T-cell (primary cell): ENCODE results near the gene ABHD17A. TPM values are rescaled to one million over a fixed set of nuclear protein-coding genes. Genes with fewer than 3 reads are reported as not detected.

Experiments
- ATAC-seq, 4 experiments: fragments of 200-7000 bp in 3 of 4; fragments of 150-1000 bp in 1 of 4; cut with Tn5 transposase; replicated peaks in 1 of 4; 1 replicate in 3 of 4; 2 replicates in 1 of 4; pipeline ENCODE4 v1.10.0; 2021; ENCODE audit warnings: moderate library complexity in 3 of 4, mild to moderate bottlenecking in 2 of 4, moderate number of reproducible peaks in 1 of 4
- CTCF ChIA-PET, 2 donors: fragments of 300-600 bp; sonication (Branson Sonifier 250); formaldehyde crosslinking; loops; one replicate each; lab custom pipeline; 2022; ENCODE audit warnings: antibody characterized with exemption in 2 of 2; lab: Charles Lee
- POLR2A ChIA-PET, 2 donors: fragments of 300-600 bp; sonication (Branson Sonifier 250); formaldehyde crosslinking; loops; one replicate each; lab custom pipeline; 2022; ENCODE audit warnings: antibody characterized with exemption in 2 of 2; lab: Charles Lee
- DNase-seq, 35 experiments: peaks; one replicate each; pipeline versions ENCODE4 v3.0.0 to v3.0.0-alpha.2; 2013 to 2023
- H3K27ac ChIP-seq: one replicate; pipeline ENCODE4 v1.5.1; 2013; ENCODE audit warnings: low read length
- H3K27me3 ChIP-seq, 2 experiments: replicated peaks in 1 of 2; 1 replicate in 1 of 2; 2 replicates in 1 of 2; pipeline versions ENCODE4 v1.6.1 to v1.7.0; 2013; ENCODE audit warnings: low read length in 1 of 2, mixed read lengths in 1 of 2; ENCODE audit not compliant: control insufficient read depth in 2 of 2, insufficient read depth in 2 of 2; ENCODE audit errors: extremely low read depth in 1 of 2
- H3K36me3 ChIP-seq, 2 donors: 1 replicate in 1 of 2; 2 replicates in 1 of 2; pipeline versions ENCODE4 v1.6.1 to v1.7.0; 2013; ENCODE audit warnings: low read length in 1 of 2; ENCODE audit not compliant: control insufficient read depth in 2 of 2, insufficient read depth in 1 of 2; ENCODE audit errors: extremely low read depth in 1 of 2
- H3K4me1 ChIP-seq, 2 experiments: 1 replicate in 1 of 2; 2 replicates in 1 of 2; pipeline versions ENCODE4 v1.6.1 to v1.7.0; 2013; ENCODE audit warnings: low read length in 2 of 2, mixed read lengths in 1 of 2; ENCODE audit not compliant: insufficient read depth in 2 of 2, control insufficient read depth in 1 of 2; ENCODE audit errors: extremely low read depth in 1 of 2
- H3K4me3 ChIP-seq, 2 donors: 1 replicate in 1 of 2; 2 replicates in 1 of 2; pipeline versions ENCODE4 v1.5.1 to v1.7.0; 2013; ENCODE audit warnings: mild to moderate bottlenecking in 2 of 2, low read length in 1 of 2, moderate library complexity in 1 of 2; ENCODE audit not compliant: control insufficient read depth in 1 of 2; ENCODE audit errors: extremely low read depth in 1 of 2
- H3K9me3 ChIP-seq: 2 replicates; pipeline ENCODE4 v1.7.0; 2013
- H3K27ac Mint-ChIP-seq, 2 donors: one replicate each; pipeline ENCODE4 v1.8.0; 2020 to 2021; ENCODE audit warnings: mild to moderate bottlenecking in 2 of 2, mixed read lengths in 2 of 2
- H3K27me3 Mint-ChIP-seq, 2 donors: one replicate each; pipeline ENCODE4 v1.8.0; 2021 to 2022; ENCODE audit warnings: mixed read lengths in 2 of 2
- H3K36me3 Mint-ChIP-seq: one replicate; pipeline ENCODE4 v1.8.0; 2021; ENCODE audit warnings: mixed read lengths
- H3K4me1 Mint-ChIP-seq, 3 donors: one replicate each; pipeline ENCODE4 v1.8.0; 2020 to 2022; ENCODE audit warnings: mixed read lengths in 3 of 3, mild to moderate bottlenecking in 1 of 3
- H3K4me3 Mint-ChIP-seq, 3 donors: one replicate each; pipeline ENCODE4 v1.8.0; 2020 to 2022; ENCODE audit warnings: mild to moderate bottlenecking in 3 of 3, mixed read lengths in 3 of 3, moderate library complexity in 3 of 3
- H3K9me3 Mint-ChIP-seq, 3 donors: one replicate each; pipeline ENCODE4 v1.8.0; 2020 to 2022; ENCODE audit warnings: mixed read lengths in 3 of 3
- WGBS: methylation state at CpG from one replicate; pipeline ENCODE4 v1.1.5; 2013; ENCODE audit warnings: missing lambda C conversion rate; ENCODE audit not compliant: insufficient coverage; 5-methylcytosine and 5-hydroxymethylcytosine counted together
- total RNA-seq, 35 experiments: library from RNA in 6 of 35; stranded (reverse) in 6 of 35; fragments of 120-200 nt in 1 of 35; gene quantifications; one replicate each; pipeline versions ENCODE4 v1.2.1 to v1.2.4 and lab custom pipeline; 2013 to 2026

Gene ABHD17A
- total RNA-seq, 5 donors from 2014 or later (not counting 1 experiment from before 2014, with no cell fraction given) = 136 to 185 (median 151) TPM

GRCh38 chr19:1908364-1908678 lies 23.0 kb upstream of the ABHD17A start:
- ChIA-PET CTCF (no interaction called here), POLR2A (no interaction called here)
- DNase-seq (no peak), ATAC-seq (no peak)
- Mint-ChIP-seq H3K4me1 (peaks cover 41 to 55% (median 42%) of the 10 kb centered on the region in 3 donors), H3K36me3 (no peaks in the 10 kb centered on the region), H3K4me3 (no peak overlapping the region), H3K9me3 (no peaks in the 10 kb centered on the region), H3K27me3 (no peaks in the 10 kb centered on the region), H3K27ac (no peak overlapping the region)
- no peaks in the 10 kb centered on the region for H3K27me3 ChIP-seq
- H3K27ac ChIP-seq = no peak overlapping the region
- no peak overlapping the region for H3K4me3 ChIP-seq
- H3K4me1 ChIP-seq = peaks cover 11 to 60% of the 10 kb centered on the region in 2 experiments
- 97% methylated on average over 9 of the region's 13 CpGs for WGBS
- H3K9me3 ChIP-seq = no peaks in the 10 kb centered on the region
- H3K36me3 ChIP-seq = peaks cover 5 to 11% of the 10 kb centered on the region in 2 donors

GRCh38 chr19:1907563-1908363 lies 22.5 kb upstream of the ABHD17A start:
- no peaks in the 10 kb centered on the region for H3K9me3 Mint-ChIP-seq
- peaks cover 11 to 59% of the 10 kb centered on the region in 2 experiments for H3K4me1 ChIP-seq
- ATAC-seq (no peak), DNase-seq (no peak)
- no peak overlapping the region for H3K27ac Mint-ChIP-seq
- ChIA-PET POLR2A (no interaction called here), CTCF (no interaction called here)
- H3K27me3 Mint-ChIP-seq = no peaks in the 10 kb centered on the region
- no peak overlapping the region for H3K4me3 ChIP-seq
- no peaks in the 10 kb centered on the region for H3K9me3 ChIP-seq
- WGBS = 93% methylated on average over 34 of the region's 43 CpGs
- peaks cover 0 to 6% of the 10 kb centered on the region in 2 donors for H3K36me3 ChIP-seq
- H3K27me3 ChIP-seq = no peaks in the 10 kb centered on the region
- H3K4me3 Mint-ChIP-seq = no peak overlapping the region
- H3K36me3 Mint-ChIP-seq = no peaks in the 10 kb centered on the region
- H3K27ac ChIP-seq = no peak overlapping the region
- H3K4me1 Mint-ChIP-seq = peaks cover 42 to 56% (median 46%) of the 10 kb centered on the region in 3 donors

- Histone ChIP-seq H3K4me1 (peaks cover 11 to 59% of the 10 kb centered on the region in 2 experiments), H3K27me3 (no peaks in the 10 kb centered on the region), H3K9me3 (no peaks in the 10 kb centered on the region), H3K27ac (no peak overlapping the region), H3K4me3 (no peak overlapping the region), H3K36me3 (peaks cover 0 to 3% of the 10 kb centered on the region in 2 donors)
- ATAC-seq = no peak
- Mint-ChIP-seq H3K27me3 (no peaks in the 10 kb centered on the region), H3K27ac (peak overlapping the region in 1 of 2 donors; percentile 34), H3K4me1 (peaks cover 42 to 57% (median 46%) of the 10 kb centered on the region in 3 donors), H3K4me3 (peak overlapping the region in 2 of 3 donors; percentile 31 to 39), H3K9me3 (no peaks in the 10 kb centered on the region), H3K36me3 (no peaks in the 10 kb centered on the region)
- 100% methylated on average over 6 of the region's 10 CpGs for WGBS
- POLR2A ChIA-PET = no interaction called here
- DNase-seq = no peak
- CTCF ChIA-PET = no interaction called here
Measured at GRCh38 chr19:1906985-1907562, 21.8 kb upstream of the ABHD17A start.

- Histone ChIP-seq H3K4me3 (peak overlapping the region; percentile 67 to 69), H3K9me3 (no peaks in the 10 kb centered on the region), H3K27ac (peak overlapping the region; percentile 77), H3K36me3 (no peaks in the 10 kb centered on the region), H3K4me1 (peaks cover 11 to 55% of the 10 kb centered on the region in 2 experiments), H3K27me3 (no peaks in the 10 kb centered on the region)
- Mint-ChIP-seq H3K4me1 (peaks cover 42 to 54% (median 46%) of the 10 kb centered on the region in 3 donors), H3K9me3 (no peaks in the 10 kb centered on the region), H3K27me3 (no peaks in the 10 kb centered on the region), H3K27ac (peak overlapping the region; percentile 88), H3K36me3 (no peaks in the 10 kb centered on the region), H3K4me3 (peak overlapping the region; percentile 85 to 92 (median 87))
- DNase-seq (no peak), ATAC-seq (no peak)
- POLR2A ChIA-PET = no interaction called here
- CTCF ChIA-PET = interaction anchor here in 1 of 2 donors (0.5 kb wide), 1 partner anchor 9 kb away, joined by 4 read pairs; no protein-coding TSS in a partner anchor
- 47% methylated on average over 3 of the region's 15 CpGs for WGBS
Measured at GRCh38 chr19:1905863-1906375, 20.6 kb upstream of the ABHD17A start.

GRCh38 chr19:1905110-1905862 lies 20.0 kb upstream of the ABHD17A start, which contains the start of the genes ADAT3 and SCAMP4:
ADAT3 (plus strand) TSS chr19:1905399; CDS start chr19:1912048, 6,649 bp downstream.
SCAMP4 (plus strand) TSS chr19:1905399; CDS start chr19:1915020, 9,621 bp downstream.
- Histone ChIP-seq H3K9me3 (no peaks in the 10 kb centered on the region), H3K4me1 (peaks cover 11 to 55% of the 10 kb centered on the region in 2 experiments), H3K4me3 (peak within 1 kb of the TSS; percentile 67 to 69), H3K36me3 (no peaks in the 10 kb centered on the region), H3K27ac (peak within 1 kb of the TSS; percentile 77), H3K27me3 (no peaks in the 10 kb centered on the region)
- Mint-ChIP-seq H3K4me3 (peak within 1 kb of the TSS; percentile 85 to 92 (median 87)), H3K4me1 (peaks cover 38 to 50% (median 45%) of the 10 kb centered on the region in 3 donors), H3K27ac (peak within 1 kb of the TSS; percentile 88), H3K36me3 (no peaks in the 10 kb centered on the region), H3K9me3 (no peaks in the 10 kb centered on the region), H3K27me3 (no peaks in the 10 kb centered on the region)
- POLR2A ChIA-PET = no interaction called here
- WGBS = under 1% methylated on average over 91 of the region's 92 CpGs
- CTCF ChIA-PET = no interaction called here
- peak; percentile 95 to 99 (median 98) for ATAC-seq
- peak; percentile 92 to 99 (median 98) for DNase-seq

- ATAC-seq (no peak), DNase-seq (no peak)
- Mint-ChIP-seq H3K4me3 (peak overlapping the region; percentile 39 to 87 (median 78)), H3K4me1 (peaks cover 33 to 45% (median 40%) of the 10 kb centered on the region in 3 donors), H3K36me3 (no peaks in the 10 kb centered on the region), H3K9me3 (no peaks in the 10 kb centered on the region), H3K27ac (peak overlapping the region in 1 of 2 donors; percentile 58), H3K27me3 (no peaks in the 10 kb centered on the region)
- Histone ChIP-seq H3K9me3 (no peaks in the 10 kb centered on the region), H3K27me3 (no peaks in the 10 kb centered on the region), H3K4me3 (no peak overlapping the region), H3K27ac (peak overlapping the region; percentile 43), H3K36me3 (no peaks in the 10 kb centered on the region), H3K4me1 (peaks cover 11 to 50% of the 10 kb centered on the region in 2 experiments)
- 37% methylated on average over 7 of the region's 8 CpGs for WGBS
- ChIA-PET CTCF (no interaction called here), POLR2A (no interaction called here)
Measured at GRCh38 chr19:1904860-1905109, 19.5 kb upstream of the ABHD17A start.
